Measurements from ENCODE around the gene VSTM1. TPM values are rescaled to one million over a fixed set of nuclear protein-coding genes. Genes with fewer than 3 reads are reported as not detected.

Gene VSTM1
- total RNA-seq, 1 donor from 2014 or later, result not detected

DNA sequence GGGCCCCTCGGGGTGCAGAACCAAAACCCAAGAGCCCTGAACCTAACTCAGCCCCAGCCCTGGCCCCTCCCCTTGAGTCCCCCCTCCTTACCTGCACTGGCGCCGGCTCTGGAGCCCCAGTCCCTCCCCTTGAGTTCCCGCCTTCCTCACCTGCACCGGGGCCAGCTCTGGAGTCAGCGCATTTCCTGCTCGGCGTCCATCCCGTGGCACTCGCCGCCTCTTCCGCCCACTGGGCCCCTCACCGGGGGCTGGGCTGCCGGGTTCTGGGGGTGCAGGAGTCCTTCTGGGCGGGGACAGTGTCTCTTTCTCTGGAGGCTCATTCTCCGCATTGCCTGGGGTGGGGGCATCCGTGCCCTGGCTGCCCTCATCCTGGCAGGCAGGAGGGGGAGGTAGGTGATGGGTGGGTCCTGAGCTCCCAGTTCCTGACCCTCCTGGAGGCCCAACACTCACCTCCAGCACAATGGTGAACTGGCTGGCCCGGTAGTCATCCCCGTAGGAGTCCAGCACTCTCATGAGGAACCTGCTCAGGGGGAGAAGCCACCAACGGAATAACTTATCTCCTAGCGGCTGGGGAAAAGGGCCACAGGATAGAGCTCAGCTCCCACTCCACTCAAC, 44.3 kb upstream of the VSTM1 start:
- DNase-seq (ENCODE audit: low spot score), result no peak
- Histone ChIP-seq H3K4me2 (no peak overlapping the region), H3K9ac (no peak overlapping the region), H3K4me3 (no peak overlapping the region), H3K79me2 (ENCODE audit: low read depth) (peaks cover 21% of the 10 kb centered on the region), H2AFZ (replicated peaks) (no peak overlapping the region), H3K9me3 (ENCODE audit: low read depth) (no peaks in the 10 kb centered on the region), H3K27me3 (no peaks in the 10 kb centered on the region), H3F3A (ENCODE audit: low read depth) (no peaks in the 10 kb centered on the region), H3K27ac (no peak overlapping the region), H4K20me1 (ENCODE audit: low read depth) (peaks cover under 1% of the 10 kb centered on the region), H3K36me3 (no peaks in the 10 kb centered on the region), H3K4me1 (no peaks in the 10 kb centered on the region)
- Mint-ChIP-seq H3K27me3 (ENCODE audit: insufficient read depth, low read depth) (peaks cover 4% of the 10 kb centered on the region), H3K27ac (no peak overlapping the region), H3K9me3 (no peaks in the 10 kb centered on the region), H3K36me3 (peaks cover 20% of the 10 kb centered on the region), H3K4me3 (no peak overlapping the region), H3K4me1 (peaks cover 8% of the 10 kb centered on the region)
- TF ChIP-seq EZH2 (IDR thresholded peaks at IDR 0.05), result no peak
- TF ChIP-seq CTCF (IDR thresholded peaks at IDR 0.05), result no peak
- TF ChIP-seq EZH2phosphoT487 (IDR thresholded peaks at IDR 0.05), result no peak

- H3K27ac Mint-ChIP-seq, result no peak overlapping the region
- H4K20me1 ChIP-seq (ENCODE audit: low read depth), result no peaks in the 10 kb centered on the region
- H3K4me1 ChIP-seq, result no peaks in the 10 kb centered on the region
- H3K9me3 ChIP-seq (ENCODE audit: low read depth), result no peaks in the 10 kb centered on the region
- peaks cover 3% of the 10 kb centered on the region for H3F3A ChIP-seq (ENCODE audit: low read depth)
- no peak for TF ChIP-seq EZH2 (IDR thresholded peaks at IDR 0.05)
- no peak for TF ChIP-seq CTCF (IDR thresholded peaks at IDR 0.05)
- TF ChIP-seq EZH2phosphoT487 (IDR thresholded peaks at IDR 0.05), result no peak
- no peaks in the 10 kb centered on the region for H3K36me3 ChIP-seq
- no peaks in the 10 kb centered on the region for H3K27me3 ChIP-seq
- H3K9ac ChIP-seq, result no peak overlapping the region
- H3K4me3 Mint-ChIP-seq, result no peak overlapping the region
- H2AFZ ChIP-seq (replicated peaks), result no peak overlapping the region
- H3K27me3 Mint-ChIP-seq (ENCODE audit: insufficient read depth, low read depth), result peaks cover 4% of the 10 kb centered on the region
- no peak for DNase-seq (ENCODE audit: low spot score)
- peaks cover 23% of the 10 kb centered on the region for H3K79me2 ChIP-seq (ENCODE audit: low read depth)
- peaks cover 12% of the 10 kb centered on the region for H3K4me1 Mint-ChIP-seq
- H3K36me3 Mint-ChIP-seq, result peaks cover 17% of the 10 kb centered on the region
- no peaks in the 10 kb centered on the region for H3K9me3 Mint-ChIP-seq
- H3K4me2 ChIP-seq, result no peak overlapping the region
- no peak overlapping the region for H3K27ac ChIP-seq
- H3K4me3 ChIP-seq, result no peak overlapping the region
These were observed 43.0 kb upstream of the VSTM1 start for GRCh38 chr19:54106716-54107115.

GRCh38 chr19:54105796-54106195, 42.1 kb upstream of the VSTM1 start:
- no peak overlapping the region for H2AFZ ChIP-seq (replicated peaks)
- peaks cover 7% of the 10 kb centered on the region for H3F3A ChIP-seq (ENCODE audit: low read depth)
- no peak for DNase-seq (ENCODE audit: low spot score)
- H3K79me2 ChIP-seq (ENCODE audit: low read depth), result peaks cover 23% of the 10 kb centered on the region
- no peak overlapping the region for H3K9ac ChIP-seq
- no peak overlapping the region for H3K27ac ChIP-seq
- Mint-ChIP-seq H3K27ac (no peak overlapping the region), H3K27me3 (ENCODE audit: insufficient read depth, low read depth) (peaks cover 9% of the 10 kb centered on the region), H3K36me3 (peaks cover 15% of the 10 kb centered on the region), H3K4me1 (peaks cover 12% of the 10 kb centered on the region), H3K4me3 (no peak overlapping the region), H3K9me3 (no peaks in the 10 kb centered on the region)
- H3K27me3 ChIP-seq, result no peaks in the 10 kb centered on the region
- H3K9me3 ChIP-seq (ENCODE audit: low read depth), result no peaks in the 10 kb centered on the region
- H3K4me3 ChIP-seq, result no peak overlapping the region
- no peaks in the 10 kb centered on the region for H3K36me3 ChIP-seq
- H3K4me1 ChIP-seq, result no peaks in the 10 kb centered on the region
- H3K4me2 ChIP-seq, result no peak overlapping the region
- TF ChIP-seq EZH2 (IDR thresholded peaks at IDR 0.05) (no peak), EZH2phosphoT487 (IDR thresholded peaks at IDR 0.05) (no peak), CTCF (IDR thresholded peaks at IDR 0.05) (no peak)
- H4K20me1 ChIP-seq (ENCODE audit: low read depth), result no peaks in the 10 kb centered on the region
